Esophagus (tissue), 2 donors: Measurements from ENCODE around the gene ADRA1B. TPM values are rescaled to one million over a fixed set of nuclear protein-coding genes. Genes with fewer than 3 reads are reported as not detected.
"Not testable (repeated sequence)": the region's sequence is repeated elsewhere in the genome, so short reads cannot be mapped to it uniquely, and the experiment has no call there.

Experiments
- H3K27ac ChIP-seq, 2 donors: one replicate each; pipeline ENCODE4 v1.5.1; 2013; ENCODE audit warnings: low read depth in 2 of 2, mild to moderate bottlenecking in 2 of 2, inconsistent platforms in 1 of 2, low read length in 1 of 2, moderate library complexity in 1 of 2
- H3K27me3 ChIP-seq, 2 donors: one replicate each; pipeline ENCODE4 v1.6.1; 2013; ENCODE audit warnings: low read length in 2 of 2, control low read depth in 1 of 2, mild to moderate bottlenecking in 1 of 2; ENCODE audit not compliant: insufficient read depth in 2 of 2, control insufficient read depth in 1 of 2
- H3K36me3 ChIP-seq, 2 donors: one replicate each; pipeline ENCODE4 v1.6.1; 2013; ENCODE audit warnings: low read length in 1 of 2; ENCODE audit not compliant: control insufficient read depth in 2 of 2, insufficient read depth in 2 of 2
- H3K4me1 ChIP-seq, 2 donors: one replicate each; pipeline ENCODE4 v1.6.1; 2013; ENCODE audit warnings: low read length in 1 of 2; ENCODE audit not compliant: control insufficient read depth in 2 of 2, insufficient read depth in 2 of 2
- H3K4me3 ChIP-seq, 2 donors: one replicate each; pipeline ENCODE4 v1.5.1; 2013; ENCODE audit warnings: low read length in 2 of 2, mild to moderate bottlenecking in 2 of 2, low read depth in 1 of 2, moderate library complexity in 1 of 2
- H3K9me3 ChIP-seq, 2 donors: one replicate each; pipeline ENCODE4 v1.6.1; 2013; ENCODE audit warnings: mild to moderate bottlenecking in 2 of 2, low read depth in 1 of 2, low read length in 1 of 2, moderate library complexity in 1 of 2; ENCODE audit not compliant: control insufficient read depth in 2 of 2, insufficient read depth in 1 of 2
- WGBS, 2 donors: extraction: QIAGEN DNeasy Blood & Tissue Kit; methylation state at CpG; one replicate each; pipeline ENCODE4 v1.1.7; 2013; 5-methylcytosine and 5-hydroxymethylcytosine counted together
- polyA plus RNA-seq, 2 donors: library from polyadenylated mRNA; stranded (reverse); fragments of 200-250 nt; gene quantifications; one replicate each; pipeline ENCODE4 v1.2.3, GENCODE V29; 2013
- donor health status: healthy with polysubstance abuse.
- donor health status: Bipolar disorder and iron deficiency.

ADRA1B gene
- polyA plus RNA-seq, 2 donors = 0.04 to 0.08 TPM

DNA sequence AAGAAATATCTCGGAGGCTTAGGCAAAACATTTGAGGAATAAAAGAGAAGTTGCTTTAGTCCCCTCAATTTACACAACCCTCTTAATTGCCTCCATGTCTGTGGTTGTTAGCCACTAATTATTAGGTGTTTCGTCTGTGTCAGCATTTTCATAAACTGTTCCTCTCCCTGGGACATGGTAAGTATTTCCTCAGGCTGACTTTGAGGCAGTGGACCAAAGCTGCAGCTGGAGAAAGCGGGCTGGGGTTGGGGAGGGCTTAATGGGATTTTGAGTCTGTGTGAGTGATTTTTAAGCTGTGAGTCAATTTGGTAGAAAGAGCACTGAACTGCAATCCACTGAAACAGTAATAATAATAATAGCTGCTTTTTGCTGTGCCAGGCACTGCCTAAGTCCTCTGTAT lies 79.6 kb downstream of the ADRA1B start:
- H3K4me3 ChIP-seq = no peak overlapping the region
- 76 to 80% methylated on average over 3 of the region's 3 CpGs for WGBS, 2 donors
- H3K27ac ChIP-seq = no peak overlapping the region
- H3K36me3 ChIP-seq = no peaks in the 10 kb centered on the region
- no peaks in the 10 kb centered on the region for H3K27me3 ChIP-seq
- no peaks in the 10 kb centered on the region for H3K4me1 ChIP-seq
- H3K9me3 ChIP-seq = peaks cover 4% of the 10 kb centered on the region in 2 donors

DNA sequence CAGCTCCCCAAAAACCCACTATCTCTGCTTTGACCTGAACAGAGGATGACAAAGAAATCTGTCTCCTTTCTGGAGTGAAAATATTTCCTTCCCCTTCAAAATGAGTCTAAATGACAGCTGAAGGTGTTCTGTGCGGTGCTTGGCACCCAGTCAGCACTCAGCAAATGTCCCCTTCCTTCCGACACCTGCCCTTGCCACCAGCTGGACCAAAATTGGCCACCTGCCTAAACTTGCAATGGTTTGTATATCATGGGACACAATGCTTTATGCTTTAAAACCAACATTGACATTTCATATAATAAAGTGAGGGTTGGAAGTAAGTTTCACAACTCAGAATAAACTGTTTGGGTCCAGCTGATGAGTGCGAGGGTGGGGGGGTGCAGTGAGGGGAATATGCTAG lies 85.2 kb downstream of the ADRA1B start:
- no peaks in the 10 kb centered on the region for H3K4me1 ChIP-seq
- no peak overlapping the region for H3K27ac ChIP-seq
- 36 to 42% methylated on average over 3 of the region's 3 CpGs for WGBS, 2 donors

GRCh38 chr5:160007514-160007913 lies 91.2 kb downstream of the ADRA1B start:
- Histone ChIP-seq H3K4me3 (no peak overlapping the region), H3K9me3 (no peaks in the 10 kb centered on the region), H3K4me1 (peaks cover 0 to 3% of the 10 kb centered on the region in 2 donors), H3K27ac (no peak overlapping the region), H3K36me3 (peaks cover 0 to 3% of the 10 kb centered on the region in 2 donors), H3K27me3 (no peaks in the 10 kb centered on the region)
- WGBS, 2 donors = 85 to 95% methylated on average over 3 of the region's 3 CpGs

More for the DNA sequence above, 85.2 kb downstream of the ADRA1B start:
- Histone ChIP-seq H3K36me3 (no peaks in the 10 kb centered on the region), H3K4me3 (no peak overlapping the region), H3K27me3 (no peaks in the 10 kb centered on the region), H3K9me3 (no peaks in the 10 kb centered on the region)

DNA sequence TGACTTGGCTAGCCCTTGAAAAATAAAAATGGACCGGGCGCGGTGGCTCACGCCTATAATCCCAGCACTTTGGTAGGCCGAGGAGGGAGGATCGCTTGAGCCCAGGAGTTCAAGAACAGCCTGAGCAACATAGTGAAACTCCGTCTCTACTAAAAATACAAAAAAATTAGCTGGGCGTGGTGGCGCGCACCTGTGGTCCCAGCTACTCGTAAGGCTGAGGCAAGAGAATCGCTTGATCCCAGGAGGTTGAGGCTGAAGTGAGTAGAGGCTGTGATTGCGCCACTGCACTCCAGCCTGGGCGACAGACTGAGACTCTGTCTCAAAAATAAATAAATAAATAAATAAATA lies 92.2 kb downstream of the ADRA1B start:
- WGBS, 2 donors = 82 to 84% methylated on average over 14 of the region's 14 CpGs
- H3K4me1 ChIP-seq, H3K9me3 ChIP-seq, H3K4me3 ChIP-seq, H3K36me3 ChIP-seq, H3K27me3 ChIP-seq: not testable (repeated sequence)
- H3K27ac ChIP-seq = peak overlapping the region in 1 of 2 donors; percentile 3

DNA sequence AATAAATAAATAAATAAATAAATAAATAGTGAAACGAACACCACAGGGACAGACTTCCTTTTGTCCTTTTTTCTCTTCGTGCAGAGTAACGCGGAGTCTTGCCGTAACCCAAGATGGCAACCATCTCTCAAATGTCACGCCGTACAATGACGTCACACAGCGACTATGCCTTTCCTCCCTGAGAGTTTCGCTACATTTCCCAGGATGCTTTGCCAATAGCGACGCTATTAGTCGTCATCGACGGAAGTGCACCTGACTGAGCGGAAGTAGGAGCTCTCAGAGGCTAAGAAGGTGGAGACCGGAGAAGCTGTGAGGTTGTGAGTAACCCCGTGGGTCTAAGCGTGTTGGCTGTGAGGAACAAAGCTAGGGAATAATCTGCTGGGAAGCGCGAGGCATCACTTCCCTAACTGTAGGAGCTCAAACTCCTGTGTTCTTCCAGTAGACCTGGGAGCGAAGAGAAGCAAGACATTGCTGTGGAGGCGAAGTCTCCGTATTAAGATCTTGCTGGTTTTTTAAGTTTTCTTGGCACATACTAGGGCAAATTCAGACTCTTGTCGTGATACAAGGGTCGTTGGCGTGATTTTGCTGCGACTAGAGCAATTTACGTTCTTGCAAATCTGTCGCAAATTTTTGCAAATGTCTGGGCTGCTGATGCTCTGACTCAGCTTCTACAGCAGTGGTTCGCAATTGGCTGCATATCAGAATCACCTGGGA lies 92.8 kb downstream of the ADRA1B start, which contains the start of gene TTC1:
Gene TTC1, plus strand, starts transcription at position 263 of the 714 bp plus-strand sequence. CDS start 1,390 bp downstream, outside the sequence.
- Histone ChIP-seq H3K36me3 (peaks cover 0 to 3% of the 10 kb centered on the region in 2 donors), H3K9me3 (no peaks in the 10 kb centered on the region), H3K4me3 (peak within 1 kb of the TSS; percentile 68 to 90), H3K27ac (peak within 1 kb of the TSS; percentile 85 to 96), H3K27me3 (no peaks in the 10 kb centered on the region), H3K4me1 (peaks cover 0 to 3% of the 10 kb centered on the region in 2 donors)
- WGBS, 2 donors = 0 to 1% methylated on average over 31 of the region's 31 CpGs

GRCh38 chr5:160009591-160009989 lies 93.3 kb downstream of the ADRA1B start:
- Histone ChIP-seq H3K9me3 (no peaks in the 10 kb centered on the region), H3K27ac (peak overlapping the region in 1 of 2 donors; percentile 47), H3K4me3 (peak overlapping the region; percentile 68 to 90), H3K27me3 (no peaks in the 10 kb centered on the region), H3K4me1 (peaks cover 0 to 3% of the 10 kb centered on the region in 2 donors), H3K36me3 (peaks cover 0 to 3% of the 10 kb centered on the region in 2 donors)
- WGBS, 2 donors = 2% methylated on average over 11 of the region's 11 CpGs

DNA sequence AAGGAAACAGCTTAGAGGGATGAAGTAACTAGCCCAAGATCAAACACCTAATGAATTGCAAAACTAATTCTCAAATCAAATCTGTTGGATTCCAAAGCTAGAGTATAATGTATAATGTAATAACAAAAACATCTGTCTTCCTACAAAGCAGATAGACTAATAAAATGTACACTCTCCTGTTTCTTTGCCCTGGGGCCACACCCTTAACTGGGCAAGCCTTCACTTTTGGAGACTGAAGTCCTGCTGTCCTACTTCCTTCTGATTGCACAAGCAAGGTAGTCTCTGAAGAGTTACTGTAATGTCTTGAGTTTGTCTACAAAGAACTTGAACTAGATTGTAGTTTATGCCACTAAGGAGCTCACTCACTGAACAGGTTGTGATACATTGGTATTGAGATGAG lies 95.2 kb downstream of the ADRA1B start:
- Histone ChIP-seq H3K27ac (no peak overlapping the region), H3K27me3 (no peaks in the 10 kb centered on the region), H3K9me3 (no peaks in the 10 kb centered on the region), H3K4me1 (peaks cover 0 to 3% of the 10 kb centered on the region in 2 donors), H3K4me3 (no peak overlapping the region), H3K36me3 (peaks cover 0 to 3% of the 10 kb centered on the region in 2 donors)

DNA sequence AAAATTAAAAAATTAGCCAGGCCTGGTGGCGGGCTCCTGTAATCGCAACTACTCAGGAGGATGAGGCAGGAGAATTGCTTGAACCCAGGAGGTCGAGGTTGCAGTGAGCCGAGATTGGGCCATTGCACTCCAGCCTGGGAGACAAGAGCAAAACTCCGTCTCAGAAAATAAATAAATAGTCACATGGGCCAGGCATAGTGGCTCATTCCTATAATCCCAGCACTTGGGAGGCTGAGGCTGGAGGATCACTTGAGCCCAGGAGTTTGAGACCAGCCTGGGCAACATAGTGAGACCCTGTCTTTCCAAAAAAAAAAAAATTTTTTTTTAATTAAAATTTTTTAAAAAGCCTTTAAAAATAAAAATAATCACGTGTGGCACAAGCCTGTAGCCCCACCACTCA lies 97.9 kb downstream of the ADRA1B start:
- H3K4me1 ChIP-seq, H3K36me3 ChIP-seq, H3K27ac ChIP-seq, H3K9me3 ChIP-seq, H3K27me3 ChIP-seq, H3K4me3 ChIP-seq: not testable (repeated sequence)
- WGBS, 2 donors = 91 to 95% methylated on average over 6 of the region's 6 CpGs

- H3K27me3 ChIP-seq = no peaks in the 10 kb centered on the region
- H3K9me3 ChIP-seq = no peaks in the 10 kb centered on the region
- no peak overlapping the region for H3K4me3 ChIP-seq
- no peak overlapping the region for H3K27ac ChIP-seq
- peaks cover 0 to 3% of the 10 kb centered on the region in 2 donors for H3K36me3 ChIP-seq
- peaks cover 0 to 3% of the 10 kb centered on the region in 2 donors for H3K4me1 ChIP-seq
- 85 to 88% methylated on average over 2 of the region's 2 CpGs for WGBS, 2 donors
These were observed 102.8 kb downstream of the ADRA1B start for GRCh38 chr5:160018945-160019625.
